ENCODE data around the gene FTH1.

GRCh38 chr11:61962213-61963015 lies 5.0 kb downstream of the FTH1 start:
- TF ChIP-seq CTCF (IDR thresholded peaks at IDR 0.05; ENCODE audit: low read depth, low read length, poor library complexity, severe bottlenecking) (no peak), EZH2phosphoT487 (IDR thresholded peaks at IDR 0.05; ENCODE audit: borderline replicate concordance, low read length) (no peak)

All from DOHH2 (cell line).